Transverse colon (tissue), 4 donors: ENCODE results near the gene TMEM184A. TPM values are rescaled to one million over a fixed set of nuclear protein-coding genes. Genes with fewer than 3 reads are reported as not detected.

Experiments used
- DNase-seq: peaks from one replicate; pipeline ENCODE4 v3.0.0-alpha.2; 2019
- H3K27ac ChIP-seq, 4 donors: fragments of 200-600 bp; sonication (generic); 2 replicates each; pipeline ENCODE4 v1.5.1; 2016 to 2018; ENCODE audit warnings: inconsistent platforms in 4 of 4
- H3K27me3 ChIP-seq: fragments of 200-600 bp; sonication (generic); 2 replicates; pipeline ENCODE4 v1.5.1; 2017; ENCODE audit warnings: inconsistent platforms
- H3K36me3 ChIP-seq, 4 donors: fragments of 200-600 bp; sonication (generic); 2 replicates each; pipeline ENCODE4 v1.5.1; 2017 to 2019; ENCODE audit warnings: inconsistent platforms in 4 of 4
- H3K4me1 ChIP-seq, 4 donors: fragments of 200-600 bp; sonication (generic); 2 replicates each; pipeline ENCODE4 v1.5.1; 2017 to 2020; ENCODE audit warnings: inconsistent platforms in 4 of 4
- H3K4me3 ChIP-seq, 4 donors: fragments of 200-600 bp; sonication (generic); 1 replicate in 1 of 4; 2 replicates in 3 of 4; pipeline versions ENCODE4 v1.5.1 to v1.6.1; 2017 to 2019; ENCODE audit warnings: inconsistent platforms in 4 of 4
- H3K9me3 ChIP-seq, 2 donors: fragments of 200-600 bp; sonication (generic); 2 replicates each; pipeline ENCODE4 v1.5.1; 2017 to 2019; ENCODE audit warnings: inconsistent platforms in 2 of 2
- EP300 ChIP-seq: sonication (generic); formaldehyde crosslinking; IDR thresholded peaks from one replicate; pipeline ENCODE4 v1.6.1; 2017; ENCODE audit warnings: antibody characterized with exemption, low read depth
- POLR2A ChIP-seq: fragments of 450-650 bp; IDR thresholded peaks from one replicate; pipeline ENCODE4 v1.6.1; 2016; ENCODE audit warnings: antibody characterized with exemption, mild to moderate bottlenecking, moderate library complexity
- POLR2AphosphoS5 ChIP-seq, 3 donors: sonication (generic); formaldehyde crosslinking; IDR thresholded peaks; one replicate each; pipeline ENCODE4 v1.6.1; 2016; ENCODE audit warnings: antibody characterized with exemption in 3 of 3
- WGBS, 2 donors: methylation state at CpG; one replicate each; pipeline ENCODE4 v1.1.5; 2018; ENCODE audit warnings: low coverage in 1 of 2; 5-methylcytosine and 5-hydroxymethylcytosine counted together
- in situ Hi-C, 4 donors: fragments of 200-750 bp; cut with MboI; loops; one replicate each; pipeline versions ENCODE4 v1.15.0 to v1.15.1; 2017; ENCODE audit warnings: low sequenced_read_pairs in 3 of 4, low pct_ligation_motif_present in 1 of 4, low pct_unique_long_range_greater_than_20kb in 1 of 4
- intact Hi-C: fragments of 100-400 bp; cut with DNase I; formaldehyde crosslinking; loops from one replicate; pipeline ENCODE4 v1.15.1; 2023; ENCODE audit warnings: low total_unique reads
- total RNA-seq, 4 donors: library from RNA; depleted of rRNA; stranded (reverse); fragments of >200 nt; gene quantifications; one replicate each; pipeline ENCODE4 v1.1.0, GENCODE V29; 2016
- TF ChIP-seq, protein P1 (sequence below), 5 experiments: fragments of 200-600 bp in 3 of 5; fragments of 450-650 bp in 2 of 5; sonication (generic) in 3 of 5; IDR thresholded peaks; 1 replicate in 2 of 5; 2 replicates in 3 of 5; pipeline ENCODE4 v1.5.1; 2016 to 2017; ENCODE audit warnings: antibody characterized with exemption in 5 of 5, inconsistent platforms in 3 of 5, mild to moderate bottlenecking in 2 of 5, moderate library complexity in 1 of 5

The TMEM184A gene
- total RNA-seq, 4 donors from 2014 or later: 49.9 to 151 (median 94.1) TPM

DNA sequence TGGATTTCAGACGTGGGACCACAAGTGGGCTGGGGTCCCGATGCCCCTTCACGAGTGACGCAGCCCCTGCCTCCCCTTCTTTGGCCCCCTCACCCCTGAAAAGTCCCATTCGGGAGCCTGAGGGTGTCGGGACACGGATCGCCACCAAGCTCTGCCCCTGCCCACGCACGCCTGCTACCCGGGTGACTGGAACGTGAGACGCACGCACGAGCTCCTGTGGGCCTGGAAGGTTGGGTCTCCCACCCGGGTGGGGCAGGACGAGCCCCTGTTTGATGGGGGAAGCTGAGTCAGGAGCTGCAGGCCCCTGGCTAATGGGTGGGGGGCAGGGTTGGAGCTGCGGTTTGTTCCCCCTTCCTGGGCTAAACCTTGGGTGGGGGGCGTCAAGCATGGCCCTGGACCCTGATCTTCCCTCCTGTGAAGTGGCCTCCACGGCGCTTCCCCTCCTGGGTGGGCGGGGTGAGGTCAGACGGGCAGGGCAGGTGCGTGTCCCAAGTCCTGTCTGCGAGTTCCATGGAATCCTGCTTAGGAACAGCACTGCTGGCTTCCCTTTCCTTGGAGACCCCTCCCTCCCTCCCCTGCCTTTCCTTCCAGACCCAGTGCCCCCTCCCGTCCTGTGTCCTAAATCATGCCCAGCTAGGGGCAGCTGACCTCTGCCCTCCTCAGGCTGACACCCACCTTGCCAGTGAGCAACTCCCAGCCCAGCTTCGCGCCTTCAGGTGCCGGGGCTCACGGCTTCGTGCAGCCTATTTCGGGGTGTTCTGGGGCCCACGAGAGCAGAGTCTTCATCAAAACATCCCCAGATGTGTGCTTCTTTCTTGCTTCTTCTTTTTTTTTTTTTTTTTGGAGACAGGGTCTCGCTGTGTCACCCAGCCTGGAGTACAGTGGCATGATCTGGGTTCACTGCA, 5.3 kb upstream of the TMEM184A start:
- TF ChIP-seq POLR2AphosphoS5 (IDR thresholded peaks at IDR 0.05): no peak
- no peak for TF ChIP-seq POLR2A
- no peak for TF ChIP-seq EP300
- TF ChIP-seq, protein P1, sequence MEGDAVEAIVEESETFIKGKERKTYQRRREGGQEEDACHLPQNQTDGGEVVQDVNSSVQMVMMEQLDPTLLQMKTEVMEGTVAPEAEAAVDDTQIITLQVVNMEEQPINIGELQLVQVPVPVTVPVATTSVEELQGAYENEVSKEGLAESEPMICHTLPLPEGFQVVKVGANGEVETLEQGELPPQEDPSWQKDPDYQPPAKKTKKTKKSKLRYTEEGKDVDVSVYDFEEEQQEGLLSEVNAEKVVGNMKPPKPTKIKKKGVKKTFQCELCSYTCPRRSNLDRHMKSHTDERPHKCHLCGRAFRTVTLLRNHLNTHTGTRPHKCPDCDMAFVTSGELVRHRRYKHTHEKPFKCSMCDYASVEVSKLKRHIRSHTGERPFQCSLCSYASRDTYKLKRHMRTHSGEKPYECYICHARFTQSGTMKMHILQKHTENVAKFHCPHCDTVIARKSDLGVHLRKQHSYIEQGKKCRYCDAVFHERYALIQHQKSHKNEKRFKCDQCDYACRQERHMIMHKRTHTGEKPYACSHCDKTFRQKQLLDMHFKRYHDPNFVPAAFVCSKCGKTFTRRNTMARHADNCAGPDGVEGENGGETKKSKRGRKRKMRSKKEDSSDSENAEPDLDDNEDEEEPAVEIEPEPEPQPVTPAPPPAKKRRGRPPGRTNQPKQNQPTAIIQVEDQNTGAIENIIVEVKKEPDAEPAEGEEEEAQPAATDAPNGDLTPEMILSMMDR (IDR thresholded peaks at IDR 0.05): no peak
- Histone ChIP-seq H3K36me3 (no peaks in the 10 kb centered on the region), H3K9me3 (no peaks in the 10 kb centered on the region), H3K4me3 (no peak overlapping the region), H3K4me1 (peaks cover 0 to 39% (median 14%) of the 10 kb centered on the region in 4 donors), H3K27me3 (no peaks in the 10 kb centered on the region), H3K27ac (no peak overlapping the region)
- in situ Hi-C loops: no loop called here
- WGBS, 2 donors: 70% methylated on average over 24 of the region's 34 CpGs; no CpG with 5 or more reads in 1 of the 2 donors
- intact Hi-C loops: no loop called here
- DNase-seq: no peak

DNA sequence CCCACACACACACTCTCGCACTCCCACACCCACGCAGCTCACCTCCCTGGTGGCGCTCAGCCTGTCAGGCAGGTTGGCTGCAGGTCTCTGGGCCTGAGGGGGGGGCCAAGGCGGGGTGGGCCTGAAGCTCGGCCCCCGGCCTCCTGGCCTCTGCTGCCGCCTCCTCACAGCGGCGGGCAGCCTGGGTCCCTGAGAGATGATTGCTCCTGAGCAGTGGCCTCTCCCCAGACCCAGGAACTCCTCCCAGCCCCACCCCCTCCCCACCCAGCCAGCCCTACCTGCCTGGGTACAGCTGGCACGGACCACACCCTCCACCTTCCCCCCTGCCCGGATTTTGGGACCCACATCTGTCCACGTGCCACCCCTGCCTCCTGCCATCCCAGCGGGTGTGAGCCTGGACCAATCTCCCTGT, 4.6 kb upstream of the TMEM184A start:
- Histone ChIP-seq H3K4me1 (peaks cover 0 to 38% (median 19%) of the 10 kb centered on the region in 4 donors), H3K36me3 (no peaks in the 10 kb centered on the region), H3K9me3 (no peaks in the 10 kb centered on the region), H3K27me3 (no peaks in the 10 kb centered on the region), H3K4me3 (no peak overlapping the region), H3K27ac (no peak overlapping the region)
- 49% methylated on average over 10 of the region's 13 CpGs; no CpG with 5 or more reads in 1 of the 2 donors for WGBS, 2 donors
- in situ Hi-C loops (no loop called here), intact Hi-C loops (no loop called here)
- TF ChIP-seq POLR2A (no peak), POLR2AphosphoS5 (IDR thresholded peaks at IDR 0.05) (no peak), EP300 (no peak)
- TF ChIP-seq, protein P1 (IDR thresholded peaks at IDR 0.05): no peak
- no peak for DNase-seq

DNA sequence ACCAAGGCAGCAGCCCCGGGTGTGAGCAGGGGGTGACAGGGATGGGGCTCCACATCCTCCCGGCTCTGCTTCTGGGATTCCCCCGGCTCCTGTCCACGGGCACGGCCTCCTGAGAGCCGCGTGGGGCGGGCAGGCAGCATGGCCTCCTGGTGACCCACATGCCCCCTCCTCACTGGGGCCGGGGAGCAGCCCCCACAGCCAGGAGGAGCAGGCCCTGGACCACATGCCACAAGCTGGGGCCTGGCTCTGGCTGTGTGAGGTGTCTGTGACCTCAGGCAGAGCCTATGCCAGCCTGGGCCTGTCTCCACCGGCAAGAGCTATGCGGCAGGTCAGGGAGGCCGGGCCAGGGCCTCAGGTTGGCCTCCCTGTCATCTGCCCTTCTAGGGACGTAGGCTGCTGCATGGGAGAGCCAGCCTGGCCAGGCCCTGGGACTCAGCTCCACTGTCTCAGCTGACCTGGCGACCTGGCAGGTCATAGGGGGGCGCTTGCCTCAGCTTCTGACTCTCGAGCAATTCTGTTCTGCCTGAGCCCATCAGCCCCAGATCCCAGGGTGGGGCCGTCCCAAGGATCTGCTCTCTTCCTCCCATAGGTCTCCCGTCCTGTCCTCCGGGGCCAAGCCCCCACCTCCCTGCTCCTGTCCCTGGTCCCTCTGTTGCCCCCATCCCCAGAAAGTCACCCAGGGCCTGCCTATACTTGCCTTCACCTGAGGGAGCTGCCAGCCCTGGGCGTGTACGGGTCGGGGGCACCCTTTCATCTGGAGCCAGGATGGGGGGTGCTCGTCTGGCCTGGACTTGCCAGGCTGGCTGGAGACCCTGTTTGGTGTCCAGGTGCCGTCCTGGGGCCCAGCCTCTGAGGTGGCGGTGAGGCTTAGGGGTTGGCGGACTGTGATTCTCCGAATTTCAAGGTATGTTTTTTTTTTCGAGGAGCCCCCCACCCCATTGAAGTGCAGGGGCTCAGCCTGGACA, 3.9 kb upstream of the TMEM184A start:
- H3K36me3 ChIP-seq: no peaks in the 10 kb centered on the region
- H3K4me3 ChIP-seq: no peak overlapping the region
- no peak for DNase-seq
- 79% methylated on average over 17 of the region's 28 CpGs; no CpG with 5 or more reads in 1 of the 2 donors for WGBS, 2 donors
- TF ChIP-seq EP300 (no peak), POLR2A (no peak), POLR2AphosphoS5 (IDR thresholded peaks at IDR 0.05) (no peak)
- TF ChIP-seq, protein P1 (IDR thresholded peaks at IDR 0.05): no peak
- in situ Hi-C loops (no loop called here), intact Hi-C loops (no loop called here)
- H3K9me3 ChIP-seq: no peaks in the 10 kb centered on the region
- H3K4me1 ChIP-seq: peaks cover 0 to 44% (median 26%) of the 10 kb centered on the region in 4 donors
- H3K27me3 ChIP-seq: no peaks in the 10 kb centered on the region
- H3K27ac ChIP-seq: no peak overlapping the region
